ENCODE data around the gene SLC30A2. TPM values are rescaled to one million over a fixed set of nuclear protein-coding genes. Genes with fewer than 3 reads are reported as not detected.

The SLC30A2 gene
- total RNA-seq, 6 donors from 2014 or later, result 0.09 to 0.27 (median 0.15) TPM; not detected in 3

- no peak for ATAC-seq (ENCODE audit: low FRiP score in 2 of 2)
- peaks cover 0 to 10% (median 3%) of the 10 kb centered on the region in 4 donors for H3K4me1 ChIP-seq
- TF ChIP-seq POLR2A (IDR thresholded peaks at IDR 0.05) (no peak), EP300 (IDR thresholded peaks at IDR 0.05) (no peak), CTCF (IDR thresholded peaks at IDR 0.05) (no peak), POLR2AphosphoS5 (IDR thresholded peaks at IDR 0.05) (no peak)
- H3K9me3 ChIP-seq, result no peaks in the 10 kb centered on the region
- 89 to 91% methylated on average over 3 of the region's 3 CpGs for WGBS, 2 donors
- H3K36me3 ChIP-seq, result no peaks in the 10 kb centered on the region
- H3K27ac ChIP-seq, result no peak overlapping the region
- no peaks in the 10 kb centered on the region for H3K27me3 ChIP-seq
- no peak for DNase-seq
- no peak overlapping the region for H3K4me3 ChIP-seq
These were observed 36.1 kb upstream of the SLC30A2 start for GRCh38 chr1:26082020-26082350.

GRCh38 chr1:26081267-26082019 lies 35.5 kb upstream of the SLC30A2 start:
- Histone ChIP-seq H3K27me3 (no peaks in the 10 kb centered on the region), H3K4me1 (peaks cover 0 to 10% (median 3%) of the 10 kb centered on the region in 4 donors), H3K9me3 (no peaks in the 10 kb centered on the region), H3K4me3 (no peak overlapping the region), H3K36me3 (no peaks in the 10 kb centered on the region), H3K27ac (no peak overlapping the region)
- WGBS, 2 donors, result 72 to 78% methylated on average over 8 of the region's 8 CpGs
- ATAC-seq (ENCODE audit: low FRiP score in 2 of 2), result no peak
- TF ChIP-seq POLR2A (IDR thresholded peaks at IDR 0.05) (no peak), POLR2AphosphoS5 (IDR thresholded peaks at IDR 0.05) (no peak), CTCF (IDR thresholded peaks at IDR 0.05) (no peak), EP300 (IDR thresholded peaks at IDR 0.05) (no peak)
- DNase-seq, result no peak

GRCh38 chr1:26079960-26080814 lies 34.3 kb upstream of the SLC30A2 start:
- ATAC-seq (ENCODE audit: low FRiP score in 2 of 2), result no peak
- Histone ChIP-seq H3K4me1 (peaks cover 0 to 13% (median 3%) of the 10 kb centered on the region in 4 donors), H3K9me3 (no peaks in the 10 kb centered on the region), H3K27me3 (no peaks in the 10 kb centered on the region), H3K27ac (no peak overlapping the region), H3K4me3 (no peak overlapping the region), H3K36me3 (no peaks in the 10 kb centered on the region)
- TF ChIP-seq EP300 (IDR thresholded peaks at IDR 0.05), result no peak
- no peak for TF ChIP-seq POLR2A (IDR thresholded peaks at IDR 0.05)
- no peak for TF ChIP-seq CTCF (IDR thresholded peaks at IDR 0.05)
- no peak for TF ChIP-seq POLR2AphosphoS5 (IDR thresholded peaks at IDR 0.05)
- 59 to 67% methylated on average over 9 of the region's 9 CpGs for WGBS, 2 donors
- no peak for DNase-seq

- Histone ChIP-seq H3K27ac (no peak overlapping the region), H3K36me3 (no peaks in the 10 kb centered on the region), H3K9me3 (no peaks in the 10 kb centered on the region), H3K4me3 (no peak overlapping the region), H3K27me3 (no peaks in the 10 kb centered on the region), H3K4me1 (peaks cover 0 to 13% (median 3%) of the 10 kb centered on the region in 4 donors)
- ATAC-seq (ENCODE audit: low FRiP score in 2 of 2) (no peak), DNase-seq (no peak)
- WGBS, 2 donors, result 69 to 70% methylated on average over 6 to 7 of the region's 7 CpGs
- TF ChIP-seq POLR2A (IDR thresholded peaks at IDR 0.05) (no peak), CTCF (IDR thresholded peaks at IDR 0.05) (no peak), POLR2AphosphoS5 (IDR thresholded peaks at IDR 0.05) (no peak), EP300 (IDR thresholded peaks at IDR 0.05) (no peak)
These were observed 33.3 kb upstream of the SLC30A2 start for GRCh38 chr1:26079178-26079563.

All from upper lobe of left lung (tissue), 6 donors.